GM11168 (cell line): ENCODE measurements around the gene ATP2B3.

Experiments
- in situ Hi-C: fragments of 300-500 bp; cut with MboI; formaldehyde crosslinking; loops from one replicate; pipeline ENCODE4 v1.12.0; 2022; ENCODE audit warnings: low sequenced_read_pairs; ENCODE audit not compliant: unreplicated experiment

ATP2B3 gene

GRCh38 chrX:153604666-153605380 is 87.4 kb downstream of the ATP2B3 start:
- in situ Hi-C loops = loop anchor here (10.0 kb wide), 1 partner anchor 60 kb away; no protein-coding TSS in a partner anchor

GRCh38 chrX:153606503-153606902 is 89.1 kb downstream of the ATP2B3 start:
- in situ Hi-C loops = loop anchor here (10.0 kb wide), 1 partner anchor 58 kb away; no protein-coding TSS in a partner anchor

GRCh38 chrX:153608376-153608775 is 90.9 kb downstream of the ATP2B3 start:
- in situ Hi-C loops = loop anchor here (10.0 kb wide), 1 partner anchor 56 kb away; no protein-coding TSS in a partner anchor

GRCh38 chrX:153608806-153609205 is 91.4 kb downstream of the ATP2B3 start:
- in situ Hi-C loops = loop anchor here (10.0 kb wide), 1 partner anchor 56 kb away; no protein-coding TSS in a partner anchor

GRCh38 chrX:153609917-153610835 is 92.7 kb downstream of the ATP2B3 start:
- in situ Hi-C loops = loop anchor here (10.0 kb wide), 1 partner anchor 55 kb away; no protein-coding TSS in a partner anchor

- in situ Hi-C loops = no loop called here
Measured at GRCh38 chrX:153610836-153611213, 93.4 kb downstream of the ATP2B3 start.

- in situ Hi-C loops = no loop called here
Measured at GRCh38 chrX:153611298-153612095, 94.1 kb downstream of the ATP2B3 start.

GRCh38 chrX:153612413-153612812 is 95.0 kb downstream of the ATP2B3 start:
- in situ Hi-C loops = no loop called here

GRCh38 chrX:153614818-153615217 is 97.4 kb downstream of the ATP2B3 start:
- in situ Hi-C loops = no loop called here

- in situ Hi-C loops = no loop called here
Measured at GRCh38 chrX:153620576-153620975, 103.1 kb downstream of the ATP2B3 start.

GRCh38 chrX:153621949-153622598 is 104.6 kb downstream of the ATP2B3 start:
- in situ Hi-C loops = no loop called here

- in situ Hi-C loops = no loop called here
Measured at GRCh38 chrX:153622661-153623309, 105.3 kb downstream of the ATP2B3 start.

- in situ Hi-C loops = no loop called here
Measured at GRCh38 chrX:153623310-153624029, 106.0 kb downstream of the ATP2B3 start.

- in situ Hi-C loops = no loop called here
Measured at GRCh38 chrX:153624196-153625091, 107.0 kb downstream of the ATP2B3 start.

GRCh38 chrX:153625271-153626024 is 108.0 kb downstream of the ATP2B3 start:
- in situ Hi-C loops = no loop called here

GRCh38 chrX:153626025-153626633 is 108.7 kb downstream of the ATP2B3 start:
- in situ Hi-C loops = no loop called here
